HG03521 (cell line): Measurements from ENCODE around the gene RBMS3.
"Not testable (repeated sequence)": the region's sequence is repeated elsewhere in the genome, so short reads cannot be mapped to it uniquely, and the experiment has no call there.

ENCODE experiments used
- ATAC-seq: cut with Tn5 transposase; IDR thresholded peaks from one replicate; pipeline ENCODE4 v1.9.1; 2021; ENCODE audit warnings: mild to moderate bottlenecking, moderate library complexity; ENCODE audit not compliant: unreplicated experiment

RBMS3 gene

DNA sequence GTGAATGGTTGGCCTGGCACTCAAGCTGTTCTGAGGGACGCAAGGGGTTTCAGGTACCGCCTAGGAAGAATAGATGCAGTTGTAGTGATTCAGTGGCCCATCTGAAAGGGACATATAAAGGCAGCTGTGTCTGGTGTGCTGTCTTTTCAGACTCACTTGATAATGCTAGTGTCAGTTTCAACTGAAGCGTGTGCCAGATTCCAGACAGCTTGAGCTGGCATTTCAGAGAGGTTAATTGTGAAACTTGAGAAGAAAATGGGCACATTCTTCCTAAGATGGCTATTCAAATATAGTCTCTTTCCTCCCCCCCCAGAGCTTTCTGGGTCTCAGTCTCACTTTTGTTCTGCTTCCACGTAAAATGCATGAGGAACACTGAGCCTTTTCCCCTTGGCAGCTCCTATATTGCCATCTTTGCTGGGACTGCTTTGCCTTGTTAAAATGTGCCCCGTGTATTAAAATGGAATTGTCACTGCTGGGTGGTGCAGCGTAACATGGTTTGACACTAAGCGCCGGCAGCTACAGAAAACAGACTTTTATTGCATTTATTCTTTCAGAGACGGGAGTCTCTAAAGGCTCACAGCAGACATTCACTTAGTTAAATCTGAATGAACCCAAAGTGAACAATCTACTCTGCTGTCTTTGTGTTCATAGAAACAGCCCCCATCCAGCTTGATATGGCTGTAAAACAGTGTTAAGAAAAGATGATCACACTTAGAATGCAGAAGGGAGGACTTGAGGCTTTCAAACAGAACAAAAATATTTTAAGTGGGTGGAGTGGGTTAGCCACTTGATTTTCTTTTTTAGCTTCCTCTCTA lies 478.7 kb downstream of the RBMS3 start:
- ATAC-seq = no peak

DNA sequence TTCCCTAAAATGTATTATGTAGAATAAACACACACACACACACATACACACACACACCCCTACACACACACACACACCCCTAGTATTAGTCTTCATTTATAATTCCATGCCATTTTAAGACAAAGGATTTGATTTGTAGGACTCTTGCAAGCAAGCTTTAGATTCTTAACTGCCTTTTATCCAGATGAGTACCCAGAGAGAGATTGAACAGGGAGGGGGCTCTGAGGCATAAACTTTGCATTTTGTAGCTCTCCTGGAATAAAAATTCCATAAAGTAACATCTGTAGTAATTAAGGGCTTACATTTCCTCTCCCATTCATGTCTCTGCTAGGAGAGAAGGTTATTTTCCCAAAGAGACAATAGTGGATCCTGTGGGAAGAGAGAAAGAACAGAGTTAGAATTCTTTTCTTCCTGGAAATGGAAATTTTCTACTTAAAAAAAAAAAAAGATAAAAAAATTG lies 479.4 kb downstream of the RBMS3 start:
- ATAC-seq = no peak

DNA sequence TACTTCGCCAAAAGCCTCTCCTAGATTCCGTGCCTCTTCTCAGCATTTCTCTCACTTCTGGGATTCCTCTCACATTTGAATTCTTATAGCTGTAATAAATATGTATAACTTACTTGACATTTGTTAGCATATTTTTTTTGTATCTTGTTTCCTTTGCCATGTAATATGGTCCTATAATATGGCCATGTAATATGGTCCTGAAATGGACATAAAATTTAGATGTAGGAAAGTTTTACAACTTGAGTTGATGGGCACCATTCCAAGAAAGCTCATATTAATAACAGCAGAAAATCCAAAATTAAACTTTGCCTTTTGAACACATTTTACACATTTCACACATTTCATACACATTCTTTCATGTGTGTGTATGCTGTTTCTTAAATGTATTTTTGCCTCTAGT lies 480.6 kb downstream of the RBMS3 start:
- ATAC-seq = no peak

- ATAC-seq = no peak
These were observed 482.2 kb downstream of the RBMS3 start for GRCh38 chr3:29763115-29763514.

GRCh38 chr3:29764041-29764440 lies 483.2 kb downstream of the RBMS3 start:
- no peak for ATAC-seq

DNA sequence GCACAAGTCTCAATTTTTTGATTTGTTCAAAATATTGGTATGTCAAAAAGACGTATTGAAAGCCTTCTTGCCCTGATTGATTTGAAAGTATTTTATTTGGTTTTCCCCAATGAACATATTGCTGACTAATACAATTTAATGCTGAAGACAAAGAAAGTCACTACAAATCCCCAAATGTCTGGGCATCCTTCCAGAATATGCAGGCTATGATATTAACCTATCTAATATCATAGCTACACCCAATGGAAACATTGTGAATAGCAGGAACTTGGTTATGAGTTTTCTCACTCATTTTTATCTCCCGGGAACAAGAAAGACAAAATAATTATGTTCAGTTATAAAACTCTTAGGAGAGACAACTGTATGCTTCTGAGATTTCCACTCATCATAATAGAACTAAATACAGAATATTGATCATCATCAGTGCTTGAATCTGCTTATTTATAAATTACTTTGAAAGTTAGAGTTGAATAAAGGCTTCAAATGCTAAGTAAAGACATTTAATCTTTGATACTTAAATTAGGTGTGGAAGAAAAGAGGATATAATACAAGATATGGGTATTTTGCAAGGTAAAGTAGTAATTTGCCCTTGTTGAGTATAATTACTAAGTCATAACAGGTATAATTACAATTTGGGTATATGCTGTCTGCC lies 483.9 kb downstream of the RBMS3 start:
- ATAC-seq = no peak

DNA sequence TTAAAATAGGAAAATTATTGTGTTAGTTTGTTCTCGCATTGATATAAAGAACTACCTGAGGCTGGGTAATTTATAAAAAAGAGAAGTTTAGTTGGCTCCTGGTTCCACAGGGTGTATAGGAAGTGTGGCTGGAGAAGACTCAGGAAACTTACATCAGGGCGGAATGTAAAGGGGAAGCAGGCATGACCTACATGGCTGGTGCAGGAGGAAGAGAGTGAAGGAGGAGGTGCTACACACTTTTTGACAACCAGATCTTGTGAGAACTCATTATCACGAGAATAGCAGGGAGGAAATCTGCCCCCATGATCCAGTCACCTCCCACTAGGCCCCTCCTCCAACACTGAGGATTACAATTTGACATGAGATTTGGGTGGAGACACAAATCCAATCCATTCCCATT lies 490.7 kb downstream of the RBMS3 start:
- no peak for ATAC-seq

- no peak for ATAC-seq
These were observed 491.6 kb downstream of the RBMS3 start for GRCh38 chr3:29772436-29772835.

DNA sequence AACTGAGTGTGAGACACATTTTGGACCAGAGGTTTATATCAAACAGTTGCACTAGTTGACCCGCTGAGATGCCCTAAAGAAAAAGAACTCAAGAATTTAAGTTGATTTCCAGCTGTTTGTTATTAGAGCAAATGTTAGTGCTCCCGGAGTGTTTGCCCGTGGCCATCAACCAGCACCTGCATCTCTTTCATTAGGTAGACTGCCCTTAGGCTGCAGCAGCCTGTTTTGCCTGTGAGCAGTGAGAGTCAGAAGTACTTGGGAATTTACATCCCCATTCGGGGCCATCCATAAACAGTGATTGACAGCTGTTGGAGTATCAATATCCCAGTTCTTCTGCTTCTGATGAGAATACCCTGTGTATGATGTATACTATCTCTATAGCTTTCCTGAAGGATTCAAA lies 492.6 kb downstream of the RBMS3 start:
- no peak for ATAC-seq

GRCh38 chr3:29775340-29775739 lies 494.5 kb downstream of the RBMS3 start:
- ATAC-seq = no peak

DNA sequence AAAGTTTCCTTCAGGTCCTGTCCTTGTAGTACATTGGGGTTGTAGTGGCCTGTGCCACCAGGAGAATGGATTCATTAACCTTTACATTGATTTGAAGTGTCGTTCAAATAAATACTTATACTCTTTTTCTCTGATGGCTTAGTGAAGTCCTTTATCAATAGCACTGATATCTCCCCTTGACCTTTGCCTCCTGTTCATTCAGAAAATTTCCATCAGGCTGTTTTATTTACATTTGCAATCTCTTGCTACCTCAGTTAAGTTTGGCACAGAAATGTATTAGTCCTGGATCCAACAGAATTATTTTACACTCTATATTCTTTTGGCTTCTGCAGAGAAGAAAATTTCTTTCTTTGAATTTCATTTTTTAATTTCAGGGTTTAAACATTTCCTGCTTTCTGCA lies 497.0 kb downstream of the RBMS3 start:
- ATAC-seq = no peak

- ATAC-seq = no peak
These were observed 508.8 kb downstream of the RBMS3 start for GRCh38 chr3:29789686-29790085.

GRCh38 chr3:29796808-29797207 lies 515.9 kb downstream of the RBMS3 start:
- no peak for ATAC-seq

- ATAC-seq = no peak
These were observed 521.2 kb downstream of the RBMS3 start for GRCh38 chr3:29802057-29802456.

DNA sequence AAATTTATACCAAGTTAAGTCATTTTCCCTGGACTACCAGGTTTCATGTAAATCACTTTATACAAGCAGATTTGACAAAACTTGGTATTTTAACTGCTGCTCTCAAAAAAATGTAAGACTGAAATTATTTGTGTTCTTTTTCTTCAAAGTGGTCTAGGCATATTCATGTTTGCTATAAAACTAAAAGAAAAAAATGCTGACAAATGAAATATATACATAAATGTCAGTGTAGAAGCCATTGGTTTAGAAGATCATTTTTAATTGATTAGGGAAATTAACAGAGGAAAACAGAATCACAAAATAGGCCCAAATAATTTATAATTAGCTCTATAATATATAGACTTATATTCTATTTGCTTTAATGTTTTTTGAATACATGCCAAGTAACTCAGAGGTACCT lies 523.2 kb downstream of the RBMS3 start:
- no peak for ATAC-seq

GRCh38 chr3:29805757-29806156 lies 524.9 kb downstream of the RBMS3 start:
- no peak for ATAC-seq

- not testable (repeated sequence) for ATAC-seq
These were observed 527.5 kb downstream of the RBMS3 start for GRCh38 chr3:29808324-29808723.

- no peak for ATAC-seq
These were observed 541.2 kb downstream of the RBMS3 start for GRCh38 chr3:29822071-29822470.

GRCh38 chr3:29823233-29823632 lies 542.4 kb downstream of the RBMS3 start:
- no peak for ATAC-seq

GRCh38 chr3:29826712-29827111 lies 545.8 kb downstream of the RBMS3 start:
- no peak for ATAC-seq

GRCh38 chr3:29827756-29828155 lies 546.9 kb downstream of the RBMS3 start:
- no peak for ATAC-seq

DNA sequence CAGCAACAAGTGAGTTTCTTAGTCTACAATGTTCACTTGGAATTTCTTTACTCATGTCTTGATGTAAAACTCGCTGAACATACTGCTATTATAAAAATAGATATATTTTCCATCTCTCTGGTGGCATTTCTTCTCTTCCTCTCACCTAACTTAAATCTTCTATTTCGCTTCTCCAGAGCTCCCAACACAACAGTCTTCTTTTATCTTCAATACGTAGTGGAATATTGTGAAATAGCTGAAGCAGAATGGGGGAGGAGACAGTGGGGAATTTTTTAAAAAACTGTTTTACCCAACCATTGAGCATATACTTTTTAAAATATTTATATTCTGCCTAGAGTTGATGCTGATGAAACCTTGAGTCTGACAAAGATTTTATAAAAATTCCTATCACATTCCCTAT lies 548.5 kb downstream of the RBMS3 start:
- no peak for ATAC-seq
